AG09309 (cell line): ENCODE data around the gene PARP8.

ENCODE experiments used
- DNase-seq: peaks from one replicate; pipeline ENCODE4 v3.0.0-alpha.2; 2010; ENCODE audit warnings: low read depth
- H3K4me3 ChIP-seq: 2 replicates; pipeline ENCODE4 v1.5.1; 2011; ENCODE audit warnings: mild to moderate bottlenecking, low read depth, low read length, moderate library complexity; ENCODE audit not compliant: control insufficient read depth
- TF ChIP-seq, protein P1 (sequence below): IDR thresholded peaks from 2 replicates; pipeline ENCODE4 v1.5.1; 2011; ENCODE audit warnings: mild to moderate bottlenecking, low read depth, low read length, inconsistent platforms; ENCODE audit not compliant: insufficient read depth, control insufficient read depth; ENCODE audit errors: missing control alignments

Gene PARP8

DNA sequence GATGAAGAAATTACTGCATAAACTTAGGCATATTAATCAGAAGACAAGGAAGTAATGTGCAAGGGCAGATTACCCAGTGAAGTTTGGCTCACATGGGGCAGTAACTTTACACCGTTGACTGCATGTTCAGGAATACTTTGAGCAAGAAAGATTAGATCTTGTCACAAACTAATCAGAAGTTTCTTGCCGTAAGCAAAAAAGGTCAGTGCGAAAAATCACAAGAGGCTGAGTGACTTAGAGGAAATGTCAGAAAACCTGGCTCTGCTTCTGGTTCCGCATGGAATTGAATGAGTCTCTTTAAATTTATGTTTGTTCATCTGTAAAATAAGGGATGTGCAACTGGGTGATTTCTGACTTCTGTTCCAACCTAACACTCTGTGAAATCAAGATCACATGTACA, 64.4 kb downstream of the PARP8 start:
- H3K4me3 ChIP-seq = no peak overlapping the region
- no peak for DNase-seq
- TF ChIP-seq, protein P1, sequence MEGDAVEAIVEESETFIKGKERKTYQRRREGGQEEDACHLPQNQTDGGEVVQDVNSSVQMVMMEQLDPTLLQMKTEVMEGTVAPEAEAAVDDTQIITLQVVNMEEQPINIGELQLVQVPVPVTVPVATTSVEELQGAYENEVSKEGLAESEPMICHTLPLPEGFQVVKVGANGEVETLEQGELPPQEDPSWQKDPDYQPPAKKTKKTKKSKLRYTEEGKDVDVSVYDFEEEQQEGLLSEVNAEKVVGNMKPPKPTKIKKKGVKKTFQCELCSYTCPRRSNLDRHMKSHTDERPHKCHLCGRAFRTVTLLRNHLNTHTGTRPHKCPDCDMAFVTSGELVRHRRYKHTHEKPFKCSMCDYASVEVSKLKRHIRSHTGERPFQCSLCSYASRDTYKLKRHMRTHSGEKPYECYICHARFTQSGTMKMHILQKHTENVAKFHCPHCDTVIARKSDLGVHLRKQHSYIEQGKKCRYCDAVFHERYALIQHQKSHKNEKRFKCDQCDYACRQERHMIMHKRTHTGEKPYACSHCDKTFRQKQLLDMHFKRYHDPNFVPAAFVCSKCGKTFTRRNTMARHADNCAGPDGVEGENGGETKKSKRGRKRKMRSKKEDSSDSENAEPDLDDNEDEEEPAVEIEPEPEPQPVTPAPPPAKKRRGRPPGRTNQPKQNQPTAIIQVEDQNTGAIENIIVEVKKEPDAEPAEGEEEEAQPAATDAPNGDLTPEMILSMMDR = no peak

DNA sequence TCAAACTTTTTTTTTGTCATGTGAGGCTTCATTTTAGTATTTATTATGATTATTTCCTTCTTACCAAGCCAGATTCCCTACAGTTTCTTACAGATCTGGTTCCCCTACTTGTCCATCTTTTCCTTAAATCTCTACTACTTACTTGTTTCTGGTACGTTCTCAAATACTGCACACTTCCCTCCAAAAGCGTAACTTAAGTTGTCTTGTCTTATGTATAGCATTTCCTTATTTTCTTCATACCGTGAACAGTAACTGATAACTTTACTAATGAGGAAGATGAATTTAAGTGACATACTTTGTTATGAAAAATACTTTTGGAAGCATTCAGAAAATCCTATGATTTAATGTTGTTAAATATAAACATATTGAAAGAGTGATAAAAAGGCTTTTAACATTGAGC, 67.3 kb downstream of the PARP8 start:
- H3K4me3 ChIP-seq = no peak overlapping the region
- TF ChIP-seq, protein P1 = no peak
- no peak for DNase-seq

DNA sequence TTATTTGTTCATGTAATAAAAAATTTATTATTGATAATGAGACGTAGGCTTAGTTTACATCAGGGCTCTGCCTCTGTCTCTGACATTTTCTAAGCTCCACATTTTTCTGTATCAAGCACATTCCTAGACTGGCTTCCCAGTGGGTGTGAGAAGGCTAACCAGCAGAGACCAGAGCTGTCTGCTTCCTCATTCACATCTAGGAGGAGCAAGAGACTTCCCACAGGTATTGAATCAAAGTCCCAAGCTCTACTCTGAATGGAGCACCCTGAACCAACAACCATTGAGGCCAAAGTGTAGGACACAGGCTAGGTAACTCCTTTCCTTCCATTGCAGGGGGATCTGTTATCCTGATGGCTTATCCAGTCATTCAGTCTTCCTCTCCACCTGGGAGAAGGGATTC, 72.4 kb downstream of the PARP8 start:
- no peak for DNase-seq
- TF ChIP-seq, protein P1 = no peak

DNA sequence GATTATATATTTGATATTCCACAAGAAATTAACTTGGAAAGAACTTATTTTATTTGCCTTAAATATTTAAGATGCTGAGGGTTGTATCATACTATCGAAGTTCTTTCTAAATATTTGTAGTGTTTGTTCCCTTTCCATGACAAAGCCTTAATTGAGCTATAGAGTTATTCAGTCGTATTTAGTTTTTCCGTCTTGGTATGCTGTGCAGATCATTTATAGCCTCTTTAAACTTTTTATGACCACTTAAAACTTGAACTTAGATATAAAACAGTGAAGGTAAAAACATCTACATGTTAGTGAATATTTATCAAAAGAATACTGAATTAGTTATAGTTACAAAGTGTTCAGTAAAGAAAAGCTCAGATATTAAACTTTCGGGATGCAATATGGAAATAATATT, 74.4 kb downstream of the PARP8 start:
- DNase-seq = no peak
- TF ChIP-seq, protein P1 = no peak
- no peak overlapping the region for H3K4me3 ChIP-seq

More for the DNA sequence above, 72.4 kb downstream of the PARP8 start:
- no peak overlapping the region for H3K4me3 ChIP-seq

DNA sequence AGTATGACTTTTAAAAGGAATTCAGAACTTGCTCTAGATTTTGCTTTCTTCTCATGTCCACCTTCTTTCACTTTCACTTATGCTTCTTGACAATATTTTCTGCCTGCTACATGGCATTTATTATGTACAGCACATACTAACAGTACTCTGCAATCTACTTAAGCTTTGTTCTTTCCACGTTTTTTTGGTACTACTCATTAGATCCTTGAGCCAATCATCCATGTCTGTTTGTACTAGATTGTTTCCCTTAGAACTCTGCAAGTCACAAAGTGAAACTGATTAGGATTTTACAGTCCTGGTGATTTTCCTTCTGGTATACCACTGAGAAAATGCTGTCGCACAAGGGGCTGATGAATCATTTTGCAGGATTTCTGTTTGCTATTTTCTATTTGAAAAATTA, 78.3 kb downstream of the PARP8 start:
- DNase-seq = peak; percentile 28
- H3K4me3 ChIP-seq = peak overlapping the region; percentile 6
- TF ChIP-seq, protein P1 = no peak

DNA sequence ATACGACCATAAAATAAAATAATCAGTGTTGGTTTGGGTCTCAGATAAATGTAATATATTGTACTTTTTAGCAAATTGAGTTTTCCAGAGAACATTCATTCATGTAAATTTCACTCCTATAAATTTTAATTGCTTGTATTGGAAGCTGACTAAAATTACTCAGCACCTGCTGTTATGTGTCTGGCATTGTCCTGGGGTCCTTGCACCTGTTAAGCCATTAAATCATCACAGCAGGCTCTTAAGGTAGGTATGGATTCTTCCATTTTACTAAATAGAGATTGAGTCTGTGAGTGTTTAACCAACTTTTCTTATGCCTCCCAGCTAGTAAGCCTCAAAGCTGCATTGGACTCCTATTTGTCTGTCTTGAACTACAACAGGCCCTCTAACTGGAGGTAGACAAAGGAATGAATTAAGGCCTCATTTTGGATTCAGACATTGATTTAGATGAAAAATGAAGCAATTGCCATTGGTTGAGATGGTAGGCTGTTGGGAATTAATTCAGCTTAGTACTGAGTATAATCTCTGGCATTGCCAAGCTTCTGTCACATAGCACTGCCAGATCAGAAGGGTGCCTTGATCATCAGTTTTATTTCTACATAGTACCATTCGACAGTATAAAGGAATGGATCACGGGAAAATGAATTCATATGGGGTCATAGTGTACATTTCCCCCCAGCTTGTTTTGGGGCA, 78.9 kb downstream of the PARP8 start:
- H3K4me3 ChIP-seq = peak overlapping the region; percentile 6; the same call in 1 of the 2 replicates
- TF ChIP-seq, protein P1 = no peak
- no peak for DNase-seq
